Mucosa of rectum (tissue), 2 donors: ENCODE data around the gene MAJIN.

Experiments
- H3K27ac ChIP-seq, 2 donors: one replicate each; pipeline ENCODE4 v1.7.0; 2013; ENCODE audit warnings: inconsistent platforms in 2 of 2, low read depth in 2 of 2, low read length in 2 of 2
- H3K27me3 ChIP-seq, 2 donors: one replicate each; pipeline ENCODE4 v1.7.0; 2013; ENCODE audit warnings: low read length in 2 of 2; ENCODE audit not compliant: control insufficient read depth in 2 of 2, insufficient read depth in 2 of 2
- H3K36me3 ChIP-seq, 2 donors: one replicate each; pipeline ENCODE4 v1.7.0; 2013; ENCODE audit warnings: low read length in 2 of 2; ENCODE audit not compliant: control insufficient read depth in 2 of 2, insufficient read depth in 2 of 2
- H3K4me1 ChIP-seq, 2 donors: one replicate each; pipeline ENCODE4 v1.7.0; 2013; ENCODE audit warnings: low read length in 2 of 2, mild to moderate bottlenecking in 1 of 2; ENCODE audit not compliant: control insufficient read depth in 2 of 2, insufficient read depth in 2 of 2
- H3K4me3 ChIP-seq, 2 donors: one replicate each; pipeline ENCODE4 v1.7.0; 2013; ENCODE audit warnings: low read length in 2 of 2
- H3K9ac ChIP-seq, 2 donors: one replicate each; pipeline ENCODE4 v1.7.0; 2013; ENCODE audit warnings: low read length in 2 of 2, low read depth in 1 of 2, mild to moderate bottlenecking in 1 of 2
- H3K9me3 ChIP-seq, 2 donors: one replicate each; pipeline ENCODE4 v1.7.0; 2013; ENCODE audit warnings: low read length in 2 of 2; ENCODE audit not compliant: control insufficient read depth in 2 of 2
- donor health status: healthy.
- donor health status: Normal muscosa, but diverticular disease.

MAJIN gene

GRCh38 chr11:64894812-64895452 lies 77.0 kb downstream of the MAJIN start:
- Histone ChIP-seq H3K9me3 (no peaks in the 10 kb centered on the region), H3K36me3 (peaks cover 36 to 37% of the 10 kb centered on the region in 2 donors), H3K9ac (peak overlapping the region in 1 of 2 donors; percentile 98), H3K4me3 (no peak overlapping the region), H3K4me1 (peaks cover 13 to 23% of the 10 kb centered on the region in 2 donors), H3K27ac (peak overlapping the region; percentile 95 to 99), H3K27me3 (no peaks in the 10 kb centered on the region)

- Histone ChIP-seq H3K4me3 (peak overlapping the region; percentile 93 to 96), H3K9ac (peak overlapping the region; percentile 83 to 98), H3K27me3 (no peaks in the 10 kb centered on the region), H3K27ac (peak overlapping the region; percentile 95 to 99), H3K9me3 (no peaks in the 10 kb centered on the region), H3K36me3 (peaks cover 34 to 36% of the 10 kb centered on the region in 2 donors), H3K4me1 (peaks cover 17 to 28% of the 10 kb centered on the region in 2 donors)
Observed at GRCh38 chr11:64894070-64894811, 77.7 kb downstream of the MAJIN start.

- peaks cover 20 to 36% of the 10 kb centered on the region in 2 donors for H3K4me1 ChIP-seq
- H3K36me3 ChIP-seq, result peaks cover 29 to 35% of the 10 kb centered on the region in 2 donors
- H3K27me3 ChIP-seq, result no peaks in the 10 kb centered on the region
- peak overlapping the region; percentile 95 to 99 for H3K27ac ChIP-seq
- peak overlapping the region; percentile 93 to 96 for H3K4me3 ChIP-seq
- peak overlapping the region; percentile 98 for H3K9ac ChIP-seq
- H3K9me3 ChIP-seq, result no peaks in the 10 kb centered on the region
Observed at GRCh38 chr11:64893194-64894069, 78.5 kb downstream of the MAJIN start.

GRCh38 chr11:64892838-64893193 lies 79.1 kb downstream of the MAJIN start:
- peaks cover 25 to 42% of the 10 kb centered on the region in 2 donors for H3K4me1 ChIP-seq
- H3K36me3 ChIP-seq, result peaks cover 23 to 29% of the 10 kb centered on the region in 2 donors
- peak overlapping the region; percentile 93 to 96 for H3K4me3 ChIP-seq
- H3K9me3 ChIP-seq, result no peaks in the 10 kb centered on the region
- H3K27me3 ChIP-seq, result no peaks in the 10 kb centered on the region
- H3K27ac ChIP-seq, result peak overlapping the region; percentile 95 to 99
- peak overlapping the region; percentile 98 for H3K9ac ChIP-seq

GRCh38 chr11:64892411-64892831 lies 79.5 kb downstream of the MAJIN start:
- Histone ChIP-seq H3K9me3 (no peaks in the 10 kb centered on the region), H3K4me3 (peak overlapping the region; percentile 93 to 96), H3K27me3 (no peaks in the 10 kb centered on the region), H3K4me1 (peaks cover 29 to 46% of the 10 kb centered on the region in 2 donors), H3K36me3 (peaks cover 20 to 26% of the 10 kb centered on the region in 2 donors), H3K9ac (peak overlapping the region; percentile 98), H3K27ac (peak overlapping the region; percentile 95 to 99)

GRCh38 chr11:64891880-64892279 lies 80.0 kb downstream of the MAJIN start:
- Histone ChIP-seq H3K27ac (peak overlapping the region; percentile 95 to 99), H3K4me3 (peak overlapping the region; percentile 93 to 96), H3K27me3 (no peaks in the 10 kb centered on the region), H3K4me1 (peaks cover 29 to 48% of the 10 kb centered on the region in 2 donors), H3K9ac (peak overlapping the region; percentile 98), H3K9me3 (no peaks in the 10 kb centered on the region), H3K36me3 (peaks cover 19 to 21% of the 10 kb centered on the region in 2 donors)

- Histone ChIP-seq H3K27ac (peak overlapping the region; percentile 95 to 99), H3K36me3 (peaks cover 19 to 21% of the 10 kb centered on the region in 2 donors), H3K9me3 (no peaks in the 10 kb centered on the region), H3K4me3 (peak overlapping the region; percentile 93 to 96), H3K4me1 (peaks cover 29 to 49% of the 10 kb centered on the region in 2 donors), H3K27me3 (no peaks in the 10 kb centered on the region), H3K9ac (peak overlapping the region; percentile 98)
Observed at GRCh38 chr11:64891215-64891848, 80.6 kb downstream of the MAJIN start.

- Histone ChIP-seq H3K36me3 (peaks cover 19 to 21% of the 10 kb centered on the region in 2 donors), H3K9ac (peak overlapping the region; percentile 95 to 98), H3K27me3 (no peaks in the 10 kb centered on the region), H3K4me3 (peak overlapping the region; percentile 93 to 96), H3K27ac (peak overlapping the region; percentile 95 to 99), H3K9me3 (no peaks in the 10 kb centered on the region), H3K4me1 (peaks cover 29 to 50% of the 10 kb centered on the region in 2 donors)
Observed at GRCh38 chr11:64890522-64890939, 81.4 kb downstream of the MAJIN start.

GRCh38 chr11:64888729-64889511 lies 83.0 kb downstream of the MAJIN start:
- H3K27ac ChIP-seq, result peak overlapping the region; percentile 95 to 99
- H3K36me3 ChIP-seq, result peaks cover 19 to 21% of the 10 kb centered on the region in 2 donors
- peaks cover 26 to 44% of the 10 kb centered on the region in 2 donors for H3K4me1 ChIP-seq
- peak overlapping the region; percentile 63 to 98 for H3K9ac ChIP-seq
- H3K4me3 ChIP-seq, result peak overlapping the region; percentile 93 to 96
- no peaks in the 10 kb centered on the region for H3K9me3 ChIP-seq
- no peaks in the 10 kb centered on the region for H3K27me3 ChIP-seq
